ENCODE results near the gene RNF175.
A peak's percentile ranks its signal among the peaks of the same experiment; 100 is the strongest.

Gene RNF175

DNA sequence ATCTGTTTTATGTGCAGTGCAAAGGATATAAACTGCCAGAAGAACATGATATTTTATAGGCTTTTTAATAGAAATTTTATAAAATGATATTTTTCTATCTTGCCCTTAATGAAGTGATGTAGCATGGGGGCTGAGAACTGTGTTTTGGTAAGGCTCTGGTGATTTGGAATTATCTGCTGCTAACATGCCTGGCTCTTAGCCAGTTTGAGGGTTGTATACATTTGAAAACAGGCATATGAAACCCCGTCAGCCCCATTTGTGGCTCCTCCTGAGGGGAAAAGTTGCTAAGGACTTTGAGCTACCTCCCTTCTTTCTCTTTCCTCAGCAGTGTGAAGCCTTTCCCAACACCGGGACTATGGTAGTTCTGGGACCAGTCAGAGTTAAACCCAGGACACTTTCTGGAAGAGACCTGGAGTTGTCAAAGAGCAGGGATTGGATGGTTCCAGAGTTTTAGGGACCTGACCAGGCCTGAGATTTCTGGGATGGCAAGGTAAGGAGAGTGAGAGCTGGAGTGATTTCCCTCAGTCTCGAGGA lies 24.4 kb upstream of the RNF175 start:
- no peak for DNase-seq (ENCODE audit: low spot score)

DNA sequence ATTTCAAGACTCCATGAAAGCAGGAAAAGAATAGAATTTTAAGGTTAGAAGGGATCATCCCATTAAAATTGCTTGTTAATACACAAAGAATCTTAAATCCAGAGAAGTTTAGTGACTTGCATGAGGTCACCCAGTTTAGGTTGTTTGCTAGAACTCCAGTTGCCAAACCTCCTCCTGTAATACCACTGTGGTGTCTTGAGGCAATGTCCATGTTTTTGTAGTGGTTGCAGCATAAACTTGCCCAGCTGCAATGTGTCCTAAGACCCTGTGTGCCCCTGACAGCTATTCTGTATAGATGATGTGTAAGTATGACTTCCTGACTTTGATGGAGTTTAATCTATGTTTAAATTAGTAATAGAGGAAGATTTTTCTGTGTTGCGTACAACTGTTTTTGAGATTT lies 22.8 kb upstream of the RNF175 start:
- DNase-seq (ENCODE audit: low spot score), result no peak

GRCh38 chr4:153781717-153782416 lies 22.0 kb upstream of the RNF175 start:
- DNase-seq (ENCODE audit: low spot score), result no peak

DNA sequence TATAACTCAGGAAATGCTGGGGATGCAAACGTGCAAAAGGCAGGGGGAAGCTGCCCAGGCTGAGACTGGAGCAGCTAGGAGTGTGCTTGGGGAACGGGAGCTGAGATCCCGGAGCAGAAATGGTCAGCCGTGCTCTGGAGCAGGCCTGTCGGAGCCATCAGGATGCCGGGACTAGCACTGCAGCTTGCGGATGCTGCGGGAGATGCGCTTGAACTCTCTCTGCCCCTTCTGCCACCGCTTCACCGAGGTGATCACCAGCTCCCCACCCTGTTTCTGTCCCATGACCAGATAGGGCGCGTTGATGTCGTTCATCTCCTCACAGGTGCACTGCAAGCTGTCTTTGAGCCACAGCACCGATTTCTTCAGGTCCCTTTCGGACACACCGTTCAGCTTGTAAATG lies 21.5 kb upstream of the RNF175 start:
- no peak for DNase-seq (ENCODE audit: low spot score)

GRCh38 chr4:153780876-153781275 lies 21.1 kb upstream of the RNF175 start:
- DNase-seq (ENCODE audit: low spot score), result no peak

DNA sequence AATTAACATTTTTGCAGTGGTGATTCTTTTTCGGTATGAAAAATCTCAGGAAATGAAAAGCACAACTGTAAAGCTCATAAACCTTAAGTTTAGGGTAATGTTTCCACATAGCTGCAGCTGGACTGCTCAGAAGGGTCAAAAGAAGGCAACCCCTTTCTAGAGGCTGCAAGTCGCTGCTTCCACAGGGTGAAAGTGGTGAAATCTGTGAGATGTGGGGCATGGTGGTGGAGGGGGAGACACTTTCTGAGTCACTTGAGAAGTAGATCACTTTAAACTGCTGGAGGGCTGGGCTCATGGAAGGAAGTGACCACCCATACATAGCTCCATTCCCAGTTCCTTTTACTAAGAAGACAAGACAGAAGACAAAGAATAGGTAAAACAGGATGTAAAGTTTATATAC lies 20.4 kb upstream of the RNF175 start:
- DNase-seq (ENCODE audit: low spot score), result no peak

GRCh38 chr4:153778383-153778782 lies 18.6 kb upstream of the RNF175 start:
- DNase-seq (ENCODE audit: low spot score), result no peak

DNA sequence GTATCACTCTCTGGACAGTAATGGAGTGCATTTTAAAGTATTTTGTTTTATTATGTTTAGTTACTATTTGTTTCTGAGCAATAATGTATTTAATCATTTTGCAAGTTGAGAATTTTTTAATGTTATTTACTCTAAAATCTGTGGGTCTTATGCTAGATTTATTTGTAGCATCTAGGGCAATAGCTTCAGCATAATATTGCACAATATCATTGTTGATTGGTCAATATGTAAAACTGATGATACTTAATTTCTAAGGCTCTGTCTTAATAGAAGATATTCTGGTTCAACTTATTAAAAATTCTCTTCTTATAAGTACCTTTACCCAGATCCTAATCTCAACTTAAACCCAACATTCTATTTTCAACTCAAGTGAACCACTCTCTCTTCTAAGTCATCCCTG lies 17.6 kb upstream of the RNF175 start:
- DNase-seq (ENCODE audit: low spot score), result no peak

DNA sequence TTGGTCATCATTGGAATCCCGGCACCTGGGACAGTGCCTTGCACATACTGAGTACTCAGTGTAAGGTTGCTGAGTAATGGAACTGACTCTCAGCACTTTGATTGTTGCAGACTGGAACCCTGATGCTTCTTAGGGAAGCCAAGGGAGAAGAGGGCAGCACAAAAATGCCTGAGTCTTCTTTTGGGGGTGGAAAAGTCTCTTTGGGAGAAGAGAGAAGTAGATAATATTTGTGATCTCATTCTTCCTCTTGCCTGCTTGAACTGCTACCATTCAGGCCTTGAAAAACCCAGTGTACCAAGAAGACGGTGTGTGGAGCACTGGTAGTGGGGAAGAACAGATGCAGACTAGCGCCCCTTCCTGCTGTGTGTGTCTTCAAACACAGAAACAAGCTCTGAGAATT lies 16.8 kb upstream of the RNF175 start:
- no peak for DNase-seq (ENCODE audit: low spot score)

GRCh38 chr4:153773236-153773690 lies 13.4 kb upstream of the RNF175 start:
- no peak for DNase-seq (ENCODE audit: low spot score)

DNA sequence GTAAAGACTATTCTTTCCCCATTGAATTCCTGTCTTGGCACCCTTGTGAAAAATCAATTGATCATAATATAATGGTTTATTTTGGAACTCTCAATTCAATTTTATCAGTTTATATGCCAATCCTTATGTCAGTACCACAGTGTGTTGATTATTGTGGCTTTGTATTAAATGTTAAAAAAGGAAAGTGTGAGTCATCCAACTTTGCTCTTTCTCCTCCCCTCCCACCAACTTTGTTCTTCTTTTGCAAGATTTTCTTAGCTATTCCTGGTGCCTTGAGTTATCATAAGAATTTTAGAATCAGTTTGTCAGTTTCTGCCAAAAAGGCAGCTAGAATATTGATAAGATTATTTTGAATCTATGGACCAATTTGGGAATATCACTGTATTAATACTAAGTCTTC lies 11.2 kb upstream of the RNF175 start:
- DNase-seq (ENCODE audit: low spot score), result no peak

GRCh38 chr4:153766758-153767157 lies 6.9 kb upstream of the RNF175 start:
- no peak for DNase-seq (ENCODE audit: low spot score)

- no peak for DNase-seq (ENCODE audit: low spot score)
Observed at GRCh38 chr4:153765894-153766293, 6.1 kb upstream of the RNF175 start.

DNA sequence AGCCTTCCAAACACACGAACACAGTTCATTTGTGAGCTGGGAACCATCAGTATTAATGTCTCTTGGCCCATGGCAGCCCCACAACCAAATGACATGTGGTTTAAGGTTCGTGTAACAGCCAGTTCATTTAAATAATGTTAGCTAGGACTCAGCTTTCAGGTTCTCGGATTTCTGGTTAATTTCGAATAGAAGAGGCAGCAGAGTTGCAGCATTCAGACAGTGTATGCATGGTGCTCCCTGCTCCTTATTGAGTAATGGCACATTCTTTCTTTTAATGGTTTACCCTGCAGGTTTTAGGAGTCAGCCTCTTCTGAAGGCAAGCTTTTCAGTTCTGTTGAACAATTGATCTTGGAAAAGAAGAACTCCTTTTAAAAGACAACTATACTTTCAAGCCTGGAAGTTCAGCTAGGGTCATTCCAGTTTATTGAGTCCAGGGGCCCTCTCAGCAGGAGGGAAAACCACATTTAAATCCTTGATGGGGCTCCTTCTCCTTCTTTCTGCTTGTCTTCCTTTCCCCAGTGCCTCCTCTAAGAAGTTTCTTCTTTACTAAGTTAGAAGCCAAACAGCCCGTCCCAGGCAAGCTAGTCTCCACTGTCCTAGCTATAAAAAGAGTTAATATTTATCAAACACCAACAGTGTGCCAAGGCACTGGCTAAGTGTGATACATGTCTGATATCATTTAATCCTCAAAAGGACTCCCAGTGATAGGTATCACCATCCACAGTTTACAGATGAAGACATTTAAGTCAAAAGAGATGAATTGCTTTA lies 5.0 kb upstream of the RNF175 start:
- DNase-seq (ENCODE audit: low spot score), result no peak

DNA sequence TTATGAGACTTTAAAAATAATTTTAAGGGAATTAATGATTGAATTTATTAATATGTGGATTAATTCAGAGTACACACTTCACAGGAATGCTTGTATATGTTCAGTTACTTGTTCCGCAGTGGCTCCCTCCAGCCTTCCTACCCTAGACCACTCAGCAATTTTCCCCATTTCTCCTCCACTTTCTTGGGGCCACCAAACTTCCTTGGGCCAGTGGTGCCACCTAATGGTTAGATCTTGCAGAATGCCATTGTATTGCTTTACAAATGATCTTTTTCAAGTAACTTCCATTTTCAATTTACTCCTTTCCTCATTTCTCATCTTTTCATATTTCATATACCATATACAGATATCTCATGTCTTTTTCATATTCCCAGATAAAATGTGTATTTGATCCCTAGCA lies 3.6 kb upstream of the RNF175 start:
- DNase-seq (ENCODE audit: low spot score), result no peak

DNA sequence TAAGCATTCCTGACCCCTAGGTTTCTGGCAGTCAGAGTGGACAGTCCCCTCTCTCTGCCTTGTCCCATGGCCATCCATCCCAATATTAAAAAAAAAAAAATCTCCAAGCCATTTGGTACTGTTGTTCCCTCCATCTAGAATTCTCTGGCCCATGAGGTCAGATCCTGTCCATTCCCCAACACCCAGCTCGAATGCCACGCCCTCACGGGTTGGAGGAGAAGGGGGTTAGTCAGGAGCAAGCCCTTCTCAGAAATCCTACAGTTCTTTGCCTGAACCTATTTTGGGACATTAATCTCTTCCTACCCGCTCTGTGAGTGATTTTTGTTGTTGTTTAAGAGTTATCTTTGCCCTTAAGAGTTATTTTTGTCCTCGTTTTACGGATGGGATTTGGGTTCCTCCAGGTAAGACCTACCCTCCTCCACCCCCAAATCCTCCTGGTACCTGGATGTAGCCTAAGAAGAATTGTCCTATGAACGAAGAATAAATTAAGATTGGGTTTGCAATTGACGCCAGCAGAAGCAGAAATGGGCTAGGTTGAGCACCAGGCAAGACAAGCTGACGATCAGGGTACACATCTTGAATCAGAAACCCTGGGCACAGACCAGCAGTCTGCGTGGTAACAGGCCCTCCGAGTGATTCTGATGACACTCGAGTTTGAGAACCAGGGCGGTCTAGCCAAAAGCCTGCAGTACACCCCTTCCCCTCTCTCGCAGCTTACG lies 977 bp downstream of the RNF175 start:
- DNase-seq (ENCODE audit: low spot score), result no peak

DNA sequence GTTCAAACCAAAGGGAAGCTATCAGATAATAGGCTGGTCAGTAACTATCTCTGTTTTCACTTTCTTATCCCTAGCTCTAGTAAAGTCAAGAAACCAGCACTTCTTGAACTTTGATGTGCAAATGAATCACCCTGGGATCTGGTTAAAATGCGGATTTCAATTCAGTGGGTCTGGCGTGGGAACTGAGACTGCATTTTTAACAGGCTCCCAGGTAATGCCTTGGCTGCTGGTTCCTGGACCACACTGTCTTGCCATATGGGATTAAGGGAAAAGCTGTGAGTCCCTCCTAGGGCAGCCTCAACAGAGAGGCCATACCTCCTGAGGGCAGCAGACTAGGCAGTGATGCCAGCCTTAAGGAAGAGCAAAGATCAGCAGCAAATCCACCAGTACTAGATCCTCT lies 1.7 kb downstream of the RNF175 start:
- DNase-seq (ENCODE audit: low spot score), result no peak

DNA sequence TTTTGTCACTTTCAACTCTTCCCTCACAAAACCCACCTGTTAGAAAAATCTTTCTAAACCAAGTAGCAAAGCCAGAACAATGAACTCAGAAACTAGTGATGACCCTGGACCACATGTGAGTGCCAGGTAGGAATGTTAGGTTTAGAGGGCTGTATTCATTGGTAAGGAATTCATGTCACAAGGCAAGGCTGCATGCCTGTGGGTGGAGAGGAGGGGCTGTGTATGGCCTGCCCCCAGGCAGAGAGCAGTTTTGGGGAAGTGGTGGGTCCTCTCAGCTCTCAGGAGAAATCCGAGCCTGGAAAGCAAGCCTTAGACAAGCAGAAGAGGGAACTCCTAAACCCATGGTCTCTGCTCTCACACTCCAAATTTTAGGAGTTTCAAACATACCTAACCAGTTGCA lies 2.4 kb downstream of the RNF175 start:
- no peak for DNase-seq (ENCODE audit: low spot score)

- no peak for DNase-seq (ENCODE audit: low spot score)
Observed at GRCh38 chr4:153755186-153755585, 4.6 kb downstream of the RNF175 start.

DNA sequence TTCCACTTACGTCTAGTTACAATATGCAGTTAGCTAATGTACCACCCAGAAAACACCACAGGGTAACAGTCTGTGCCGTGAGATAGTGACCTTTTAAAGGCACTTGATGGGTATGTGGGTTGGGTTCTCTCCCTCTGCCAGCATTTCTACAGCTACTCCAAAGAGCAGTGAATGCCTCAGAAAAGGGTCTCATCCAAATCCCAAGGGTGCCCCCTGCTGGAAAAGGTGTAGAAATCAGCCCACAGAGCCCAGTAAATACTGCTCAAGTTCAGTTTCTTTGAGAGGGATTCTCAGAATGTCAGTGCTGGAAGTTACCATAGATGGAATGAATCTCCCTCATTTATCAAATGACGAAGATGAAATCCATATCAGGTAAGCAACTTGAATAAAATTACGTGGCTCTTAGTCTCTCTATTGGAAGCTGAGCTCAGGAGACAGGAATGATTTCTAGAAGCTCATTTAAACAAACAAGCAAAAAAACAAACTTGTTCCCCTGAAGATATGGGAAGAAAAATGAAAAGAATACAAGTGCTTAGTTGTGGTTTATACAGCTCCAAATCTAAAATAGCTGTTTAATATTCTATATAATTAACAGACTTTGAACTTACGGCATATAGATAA lies 9.5 kb downstream of the RNF175 start:
- DNase-seq (ENCODE audit: low spot score), result peak; percentile 66

GRCh38 chr4:153748378-153748777 lies 11.4 kb downstream of the RNF175 start:
- no peak for DNase-seq (ENCODE audit: low spot score)

- no peak for DNase-seq (ENCODE audit: low spot score)
Observed at GRCh38 chr4:153747406-153747955, 12.3 kb downstream of the RNF175 start.

All from germinal center (tissue), 1 donor.